Inflammatory macrophage (primary cell): ENCODE data around the gene FIG4.

Experiments used
- DNase-seq, 2 donors: peaks; one replicate each; pipeline ENCODE4 v3.0.0-alpha.2; 2020 to 2022

FIG4 gene

GRCh38 chr6:109762769-109763441 is 71.8 kb downstream of the FIG4 start:
- no peak for DNase-seq

GRCh38 chr6:109766167-109766566 is 75.1 kb downstream of the FIG4 start:
- DNase-seq, result no peak

GRCh38 chr6:109767961-109768360 is 76.9 kb downstream of the FIG4 start:
- no peak for DNase-seq

GRCh38 chr6:109768485-109768884 is 77.4 kb downstream of the FIG4 start:
- DNase-seq, result peak in 1 of 2 donors; percentile 39

- no peak for DNase-seq
These were observed 78.1 kb downstream of the FIG4 start for GRCh38 chr6:109769213-109769612.

- no peak for DNase-seq
These were observed 79.0 kb downstream of the FIG4 start for GRCh38 chr6:109770047-109770446.

- no peak for DNase-seq
These were observed 79.7 kb downstream of the FIG4 start for GRCh38 chr6:109770779-109771178.

GRCh38 chr6:109771939-109772755 is 81.1 kb downstream of the FIG4 start:
- DNase-seq, result peak; percentile 71 to 92

- DNase-seq, result no peak
These were observed 81.9 kb downstream of the FIG4 start for GRCh38 chr6:109772883-109773431.

- DNase-seq, result no peak
These were observed 89.9 kb downstream of the FIG4 start for GRCh38 chr6:109781001-109781400.

GRCh38 chr6:109782491-109782999 is 91.4 kb downstream of the FIG4 start:
- no peak for DNase-seq

GRCh38 chr6:109783250-109783986 is 92.3 kb downstream of the FIG4 start:
- DNase-seq, result peak; percentile 30

- DNase-seq, result no peak
These were observed 96.2 kb downstream of the FIG4 start for GRCh38 chr6:109787312-109787711.

GRCh38 chr6:109788687-109789086 is 97.6 kb downstream of the FIG4 start:
- no peak for DNase-seq

GRCh38 chr6:109790131-109790530 is 99.0 kb downstream of the FIG4 start:
- no peak for DNase-seq

- no peak for DNase-seq
These were observed 100.2 kb downstream of the FIG4 start for GRCh38 chr6:109791301-109791700.

GRCh38 chr6:109793021-109793420 is 101.9 kb downstream of the FIG4 start:
- DNase-seq, result no peak

- DNase-seq, result peak in 1 of 2 donors; percentile 29
These were observed 102.7 kb downstream of the FIG4 start for GRCh38 chr6:109793792-109794191.

- no peak for DNase-seq
These were observed 103.3 kb downstream of the FIG4 start for GRCh38 chr6:109794201-109794923.

GRCh38 chr6:109795994-109796555 is 105.0 kb downstream of the FIG4 start:
- DNase-seq, result no peak

- DNase-seq, result no peak
These were observed 108.0 kb downstream of the FIG4 start for GRCh38 chr6:109799129-109799528.

- no peak for DNase-seq
These were observed 108.6 kb downstream of the FIG4 start for GRCh38 chr6:109799664-109800063.
